ENCODE results near the gene SESN3. TPM values are rescaled to one million over a fixed set of nuclear protein-coding genes. Genes with fewer than 3 reads are reported as not detected.

SESN3 gene
- total RNA-seq, 1 experiment from 2014 or later = 36.8 TPM

DNA sequence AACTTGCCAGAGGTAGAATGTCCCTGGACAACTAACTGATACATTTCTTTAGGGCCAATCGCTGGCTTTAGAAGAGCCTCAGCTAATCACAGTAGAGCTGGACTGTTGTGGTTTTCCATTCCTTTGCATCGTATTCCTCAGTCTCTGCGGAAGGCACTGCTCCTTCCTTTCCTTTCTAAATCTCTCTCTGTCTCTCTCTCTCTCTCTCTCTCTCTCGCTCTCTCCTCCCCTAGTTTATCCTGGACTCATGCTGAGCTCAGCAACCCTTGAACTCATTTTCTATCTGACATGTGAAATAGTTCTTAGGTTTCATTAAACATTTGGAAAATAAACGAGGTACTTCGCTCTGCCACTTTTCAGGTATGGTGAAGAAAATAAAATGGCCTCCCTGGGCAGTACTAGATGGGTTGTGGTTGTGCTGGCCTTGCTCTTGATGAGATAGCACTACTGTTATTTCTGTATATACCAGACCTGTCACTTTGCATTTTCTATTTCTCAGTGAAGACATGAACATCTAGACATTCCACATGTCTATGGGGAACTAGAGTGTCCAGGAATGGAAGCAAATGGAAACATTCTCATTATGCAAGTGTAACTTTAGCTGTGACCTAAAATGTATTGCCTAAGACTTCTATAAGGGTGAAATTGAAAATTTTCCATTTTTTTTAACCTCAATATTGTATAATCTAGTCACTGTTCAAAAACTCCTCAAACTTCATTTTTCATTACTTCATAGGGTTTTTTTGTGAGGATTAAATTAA is 12.0 kb upstream of the SESN3 start:
- H3K56ac ChIP-seq (ENCODE audit: insufficient read length, low read depth, low read length) = no peak overlapping the region
- H3K27me3 Mint-ChIP-seq (ENCODE audit: low read depth) = no peaks in the 10 kb centered on the region
- H2BK15ac ChIP-seq (ENCODE audit: low read depth, low read length) = no peak overlapping the region
- WGBS (ENCODE audit: extremely low coverage, insufficient read length, low lambda C conversion rate) = no CpG with 5 or more reads among the region's 6 CpGs
- H3K27ac ChIP-seq (ENCODE audit: insufficient read length, low read depth, low read length) = no peak overlapping the region
- no peak for DNase-seq
- H2BK20ac ChIP-seq (ENCODE audit: low read depth, low read length, poor library complexity, severe bottlenecking) = no peak overlapping the region
- no peaks in the 10 kb centered on the region; the same call in 1 of the 2 replicates for H3K4me1 ChIP-seq (ENCODE audit: insufficient read depth, low read length)
- H4K8ac ChIP-seq (replicated peaks; ENCODE audit: insufficient read length, low read depth, low read length) = no peak overlapping the region
- no peak overlapping the region for H3K4ac ChIP-seq (ENCODE audit: low read depth, low read length)
- no peak overlapping the region for H2BK120ac ChIP-seq (ENCODE audit: low read depth, low read length, poor library complexity, severe bottlenecking)
- H3K23ac ChIP-seq (ENCODE audit: insufficient read length, low read depth, low read length) = no peak overlapping the region
- H2BK5ac ChIP-seq (ENCODE audit: insufficient read length, low read length) = no peak overlapping the region
- no peaks in the 10 kb centered on the region for H3K9me3 ChIP-seq (ENCODE audit: control insufficient read depth, low read depth, low read length)
- no peak overlapping the region for H4K5ac ChIP-seq (ENCODE audit: insufficient read length, low read depth, low read length)
- no peaks in the 10 kb centered on the region for H3K9me3 Mint-ChIP-seq
- H4K91ac ChIP-seq (ENCODE audit: insufficient read length, low read depth, low read length) = no peak overlapping the region
- H3K79me2 ChIP-seq (ENCODE audit: insufficient read depth, low read length) = no peaks in the 10 kb centered on the region
- no peaks in the 10 kb centered on the region for H3K36me3 Mint-ChIP-seq (ENCODE audit: insufficient read depth in 1 of 3, low read depth in 3 of 3)
- 0 out of 5 replicates have a peak overlapping the region, but pooled peaks of 1 of the 2 experiments have one; percentile 20 for H3K4me3 Mint-ChIP-seq
- peak overlapping the region; percentile 66 for H2AFZ ChIP-seq (ENCODE audit: low read length)
- no peaks in the 10 kb centered on the region for H3K27me3 ChIP-seq (ENCODE audit: insufficient read depth, low read length)
- H3K14ac ChIP-seq (ENCODE audit: insufficient read depth, low read length) = no peak overlapping the region
- no peak overlapping the region for H2BK12ac ChIP-seq (ENCODE audit: insufficient read length, low read depth, low read length)
- H3K23me2 ChIP-seq (ENCODE audit: insufficient read length, low read depth, low read length, poor library complexity, severe bottlenecking) = no peaks in the 10 kb centered on the region
- no peaks in the 10 kb centered on the region for H3K79me1 ChIP-seq (ENCODE audit: insufficient read depth, low read depth, low read length, poor library complexity, severe bottlenecking)
- H3K9ac ChIP-seq (ENCODE audit: extremely low read depth, insufficient read length, low read length) = no peak overlapping the region
- no peaks in the 10 kb centered on the region for H4K20me1 ChIP-seq (ENCODE audit: control insufficient read depth, insufficient read depth, insufficient read length)
- H3K4me2 ChIP-seq (ENCODE audit: insufficient read depth, insufficient read length, low read length) = peak overlapping the region; percentile 14
- H2AK5ac ChIP-seq (ENCODE audit: insufficient read length, low read length) = no peak overlapping the region
- TF ChIP-seq, protein P1, sequence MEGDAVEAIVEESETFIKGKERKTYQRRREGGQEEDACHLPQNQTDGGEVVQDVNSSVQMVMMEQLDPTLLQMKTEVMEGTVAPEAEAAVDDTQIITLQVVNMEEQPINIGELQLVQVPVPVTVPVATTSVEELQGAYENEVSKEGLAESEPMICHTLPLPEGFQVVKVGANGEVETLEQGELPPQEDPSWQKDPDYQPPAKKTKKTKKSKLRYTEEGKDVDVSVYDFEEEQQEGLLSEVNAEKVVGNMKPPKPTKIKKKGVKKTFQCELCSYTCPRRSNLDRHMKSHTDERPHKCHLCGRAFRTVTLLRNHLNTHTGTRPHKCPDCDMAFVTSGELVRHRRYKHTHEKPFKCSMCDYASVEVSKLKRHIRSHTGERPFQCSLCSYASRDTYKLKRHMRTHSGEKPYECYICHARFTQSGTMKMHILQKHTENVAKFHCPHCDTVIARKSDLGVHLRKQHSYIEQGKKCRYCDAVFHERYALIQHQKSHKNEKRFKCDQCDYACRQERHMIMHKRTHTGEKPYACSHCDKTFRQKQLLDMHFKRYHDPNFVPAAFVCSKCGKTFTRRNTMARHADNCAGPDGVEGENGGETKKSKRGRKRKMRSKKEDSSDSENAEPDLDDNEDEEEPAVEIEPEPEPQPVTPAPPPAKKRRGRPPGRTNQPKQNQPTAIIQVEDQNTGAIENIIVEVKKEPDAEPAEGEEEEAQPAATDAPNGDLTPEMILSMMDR (conservative IDR thresholded peaks at IDR 0.05) = no peak
- peak overlapping the region; percentile 78 to 89 (median 89); a peak in 6 of 7 replicates for H3K27ac Mint-ChIP-seq
- H3K4me1 Mint-ChIP-seq = peaks cover 44 to 48% of the 10 kb centered on the region in 2 experiments
- no peak overlapping the region for H3K18ac ChIP-seq (ENCODE audit: insufficient read length, low read depth, low read length)
- H3T11ph ChIP-seq (ENCODE audit: low read length) = no peak overlapping the region

Data from H9 (cell line).